ENCODE results near the gene DMRT3.

- no peak for TF ChIP-seq CTCF (IDR thresholded peaks at IDR 0.05)
- no peak for TF ChIP-seq POLR2A (IDR thresholded peaks at IDR 0.05)
Observed at GRCh38 chr9:1024112-1024511, 47.7 kb downstream of the DMRT3 start.
